ENCODE measurements around the gene SDF2.

DNA sequence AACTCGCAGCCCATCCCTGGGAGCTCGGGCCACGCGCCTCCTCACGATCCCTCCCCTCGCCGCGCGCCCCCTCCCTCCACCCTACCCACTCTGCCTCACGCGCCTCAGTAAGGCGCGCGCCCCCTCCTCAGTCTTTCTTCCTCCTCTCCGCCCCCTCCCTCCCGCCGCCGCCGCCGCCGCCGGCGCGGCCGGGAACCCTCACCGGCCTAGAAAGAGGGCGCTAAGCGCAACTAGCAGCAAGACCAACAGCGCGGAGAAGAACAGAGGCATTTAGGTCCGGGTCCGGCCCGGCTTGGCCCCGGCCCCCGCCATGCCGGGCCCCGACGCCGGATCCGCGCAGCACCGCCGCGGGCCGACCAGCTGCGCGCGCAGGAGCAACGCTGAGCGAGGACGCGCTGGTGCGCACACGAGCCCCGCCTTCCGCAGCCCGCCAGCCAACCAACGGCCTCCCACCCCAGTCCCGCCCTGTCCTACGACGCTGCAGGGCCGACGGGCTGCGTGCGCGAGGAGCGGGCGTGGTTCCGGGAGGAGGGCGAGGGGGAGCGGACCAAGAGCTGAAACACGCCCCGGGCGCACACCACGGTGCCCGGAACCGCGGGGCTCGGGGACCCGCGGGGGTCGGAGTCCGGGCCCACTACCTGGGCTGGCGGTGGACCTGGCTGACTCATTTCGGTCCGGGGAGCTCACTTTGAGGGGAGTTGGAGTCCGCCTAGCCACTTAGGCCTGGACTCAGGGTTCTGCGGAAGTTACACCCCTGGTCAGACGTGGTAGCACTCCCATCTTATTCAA is 16.7 kb downstream of the SDF2 start, which contains the start of gene BLTP2:
- TF ChIP-seq, protein P1, sequence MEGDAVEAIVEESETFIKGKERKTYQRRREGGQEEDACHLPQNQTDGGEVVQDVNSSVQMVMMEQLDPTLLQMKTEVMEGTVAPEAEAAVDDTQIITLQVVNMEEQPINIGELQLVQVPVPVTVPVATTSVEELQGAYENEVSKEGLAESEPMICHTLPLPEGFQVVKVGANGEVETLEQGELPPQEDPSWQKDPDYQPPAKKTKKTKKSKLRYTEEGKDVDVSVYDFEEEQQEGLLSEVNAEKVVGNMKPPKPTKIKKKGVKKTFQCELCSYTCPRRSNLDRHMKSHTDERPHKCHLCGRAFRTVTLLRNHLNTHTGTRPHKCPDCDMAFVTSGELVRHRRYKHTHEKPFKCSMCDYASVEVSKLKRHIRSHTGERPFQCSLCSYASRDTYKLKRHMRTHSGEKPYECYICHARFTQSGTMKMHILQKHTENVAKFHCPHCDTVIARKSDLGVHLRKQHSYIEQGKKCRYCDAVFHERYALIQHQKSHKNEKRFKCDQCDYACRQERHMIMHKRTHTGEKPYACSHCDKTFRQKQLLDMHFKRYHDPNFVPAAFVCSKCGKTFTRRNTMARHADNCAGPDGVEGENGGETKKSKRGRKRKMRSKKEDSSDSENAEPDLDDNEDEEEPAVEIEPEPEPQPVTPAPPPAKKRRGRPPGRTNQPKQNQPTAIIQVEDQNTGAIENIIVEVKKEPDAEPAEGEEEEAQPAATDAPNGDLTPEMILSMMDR (IDR thresholded peaks at IDR 0.05; ENCODE audit: low read depth, low read length): no peak
- TF ChIP-seq EZH2phosphoT487 (IDR thresholded peaks at IDR 0.05; ENCODE audit: low read depth): no peak
